Liver (tissue), 9 donors: ENCODE data around the gene MSH3. TPM values are rescaled to one million over a fixed set of nuclear protein-coding genes. Genes with fewer than 3 reads are reported as not detected.

Experiments
- DNase-seq: peaks from one replicate; pipeline ENCODE4 v3.0.0-alpha.2; 2017; ENCODE audit warnings: low spot score
- H3K27ac ChIP-seq, 2 donors: one replicate each; pipeline ENCODE4 v1.7.0; 2013; ENCODE audit warnings: inconsistent platforms in 2 of 2, low read length in 2 of 2, control low read depth in 1 of 2, low read depth in 1 of 2, mild to moderate bottlenecking in 1 of 2
- H3K27me3 ChIP-seq, 4 donors: one replicate each; pipeline versions ENCODE4 v1.6.1 to v1.7.0; 2013; ENCODE audit warnings: low read length in 3 of 4, inconsistent platforms in 1 of 4, mild to moderate bottlenecking in 1 of 4, moderate library complexity in 1 of 4; ENCODE audit not compliant: control insufficient read depth in 4 of 4, insufficient read depth in 4 of 4
- H3K36me3 ChIP-seq, 4 donors: one replicate each; pipeline versions ENCODE4 v1.6.1 to v1.7.0; 2013; ENCODE audit warnings: low read length in 3 of 4, mild to moderate bottlenecking in 3 of 4, low read depth in 1 of 4, moderate library complexity in 1 of 4; ENCODE audit not compliant: control insufficient read depth in 4 of 4, insufficient read depth in 3 of 4
- H3K4me1 ChIP-seq, 4 donors: one replicate each; pipeline versions ENCODE4 v1.6.1 to v1.7.0; 2013; ENCODE audit warnings: low read length in 3 of 4, mild to moderate bottlenecking in 3 of 4, moderate library complexity in 1 of 4; ENCODE audit not compliant: control insufficient read depth in 4 of 4, insufficient read depth in 4 of 4
- H3K4me3 ChIP-seq, 3 donors: one replicate each; pipeline versions ENCODE4 v1.6.1 to v1.7.0; 2013; ENCODE audit warnings: low read length in 3 of 3, control low read depth in 1 of 3, low read depth in 1 of 3, mild to moderate bottlenecking in 1 of 3
- H3K9ac ChIP-seq, 2 donors: one replicate each; pipeline ENCODE4 v1.7.0; 2013; ENCODE audit warnings: low read length in 2 of 2, mild to moderate bottlenecking in 2 of 2, moderate library complexity in 2 of 2, control low read depth in 1 of 2, low read depth in 1 of 2
- H3K9me3 ChIP-seq, 4 donors: one replicate each; pipeline versions ENCODE4 v1.6.1 to v1.7.0; 2013; ENCODE audit warnings: low read length in 3 of 4; ENCODE audit not compliant: control insufficient read depth in 4 of 4
- CTCF ChIP-seq: fragments of 150-350 bp; IDR thresholded peaks from 2 replicates; pipeline ENCODE4 v1.5.1; 2017; ENCODE audit warnings: improper control_type of control experiment, low read depth, low read length; ENCODE audit not compliant: missing input control
- EGR1 ChIP-seq, 2 donors: IDR thresholded peaks; 2 replicates each; pipeline ENCODE4 v1.6.1; 2016 to 2018; ENCODE audit warnings: antibody characterized with exemption in 2 of 2, low read depth in 2 of 2
- FOXA1 ChIP-seq: IDR thresholded peaks from 2 replicates; pipeline ENCODE4 v1.6.1; 2016; ENCODE audit warnings: antibody characterized with exemption
- FOXA2 ChIP-seq: IDR thresholded peaks from 2 replicates; pipeline ENCODE4 v1.6.1; 2016; ENCODE audit warnings: antibody characterized with exemption
- GABPA ChIP-seq, 2 donors: IDR thresholded peaks in 1 of 2; conservative IDR thresholded peaks in 1 of 2; 2 replicates each; pipeline ENCODE4 v1.6.1; 2016; ENCODE audit warnings: antibody characterized with exemption in 2 of 2, mild to moderate bottlenecking in 1 of 2, moderate library complexity in 1 of 2
- HNF4A ChIP-seq, 2 donors: conservative IDR thresholded peaks; 2 replicates each; pipeline ENCODE4 v1.6.1; 2016; ENCODE audit warnings: antibody characterized with exemption in 2 of 2, mild to moderate bottlenecking in 2 of 2
- HNF4G ChIP-seq: IDR thresholded peaks from 2 replicates; pipeline ENCODE4 v1.6.1; 2016; ENCODE audit warnings: antibody characterized with exemption
- JUND ChIP-seq, 2 donors: IDR thresholded peaks; 2 replicates each; pipeline ENCODE4 v1.6.1; 2016; ENCODE audit warnings: antibody characterized with exemption in 2 of 2
- MAX ChIP-seq: IDR thresholded peaks from 2 replicates; pipeline ENCODE4 v1.6.1; 2016; ENCODE audit warnings: antibody characterized with exemption
- NR2F2 ChIP-seq: IDR thresholded peaks from 2 replicates; pipeline ENCODE4 v1.6.1; 2016; ENCODE audit warnings: antibody characterized with exemption
- RAD21 ChIP-seq, 2 donors: IDR thresholded peaks; 2 replicates each; pipeline ENCODE4 v1.6.1; 2016; ENCODE audit warnings: antibody characterized with exemption in 2 of 2, mild to moderate bottlenecking in 2 of 2
- RXRA ChIP-seq, 2 donors: IDR thresholded peaks; 2 replicates each; pipeline ENCODE4 v1.6.1; 2017 to 2018; ENCODE audit warnings: antibody characterized with exemption in 2 of 2, mild to moderate bottlenecking in 1 of 2
- SP1 ChIP-seq: IDR thresholded peaks from 2 replicates; pipeline ENCODE4 v1.6.1; 2018; ENCODE audit warnings: antibody characterized with exemption, mild to moderate bottlenecking
- TAF1 ChIP-seq: conservative IDR thresholded peaks from 2 replicates; pipeline ENCODE4 v1.6.1; 2016; ENCODE audit warnings: antibody characterized with exemption, mild to moderate bottlenecking
- YY1 ChIP-seq: IDR thresholded peaks from 2 replicates; pipeline ENCODE4 v1.6.1; 2016; ENCODE audit warnings: antibody characterized with exemption, mild to moderate bottlenecking
- WGBS: extraction: QIAGEN DNeasy Blood & Tissue Kit; methylation state at CpG from one replicate; pipeline ENCODE4 v1.1.7; 2013; 5-methylcytosine and 5-hydroxymethylcytosine counted together
- polyA plus RNA-seq, 2 donors: library from polyadenylated mRNA; stranded (reverse) in 1 of 2; unstranded in 1 of 2; fragments of 200-250 nt in 1 of 2; fragments of >200 nt in 1 of 2; fragmentation: Nextera tagmentation in 1 of 2; extraction: Ambion mirVana in 1 of 2; gene quantifications; one replicate each; pipeline versions ENCODE4 v1.2.1 to v1.2.3, GENCODE V29; 2013 to 2015
- total RNA-seq, 2 donors: library from RNA; depleted of rRNA; stranded (reverse); fragments of >200 nt; gene quantifications; one replicate each; pipeline ENCODE4 v1.2.3, GENCODE V29; 2014
- TF ChIP-seq, protein P1 (sequence below): IDR thresholded peaks from 2 replicates; pipeline ENCODE4 v1.6.1; 2016; ENCODE audit warnings: antibody characterized with exemption, mild to moderate bottlenecking
- TF ChIP-seq, protein P2 (sequence below): IDR thresholded peaks from 2 replicates; pipeline ENCODE4 v1.6.1; 2016; ENCODE audit warnings: antibody characterized with exemption
- TF ChIP-seq, protein P3 (sequence below): IDR thresholded peaks from 2 replicates; pipeline ENCODE4 v1.6.1; 2016; ENCODE audit warnings: antibody characterized with exemption
- donor health status: healthy.
- donor health status: healthy.
- donor health status: healthy.
- donor health status: healthy.
- donor health status: healthy.

Gene MSH3
- total and polyA plus RNA-seq, 4 donors: 3.0 to 19.1 (median 7.9) TPM

- H3K4me1 ChIP-seq: peaks cover 2 to 11% (median 5%) of the 10 kb centered on the region in 4 donors
- peaks cover 0 to 1% (median 0%) of the 10 kb centered on the region in 4 donors for H3K36me3 ChIP-seq
- H3K27ac ChIP-seq: no peak overlapping the region
- H3K27me3 ChIP-seq: no peaks in the 10 kb centered on the region
- no peaks in the 10 kb centered on the region for H3K9me3 ChIP-seq
- WGBS: 89% methylated on average over 5 of the region's 5 CpGs
- no peak for TF ChIP-seq TAF1
- no peak for TF ChIP-seq JUND (IDR thresholded peaks at IDR 0.05)
- no peak for TF ChIP-seq HNF4G
- TF ChIP-seq RXRA (IDR thresholded peaks at IDR 0.05): no peak
- H3K4me3 ChIP-seq: no peak overlapping the region
- no peak for DNase-seq
- no peak overlapping the region for H3K9ac ChIP-seq
Measured at GRCh38 chr5:80703747-80704146, 49.3 kb downstream of the MSH3 start.

GRCh38 chr5:80704221-80704620 is 49.8 kb downstream of the MSH3 start:
- Histone ChIP-seq H3K9ac (no peak overlapping the region), H3K4me1 (peaks cover 2 to 11% (median 5%) of the 10 kb centered on the region in 4 donors), H3K27me3 (no peaks in the 10 kb centered on the region), H3K9me3 (no peaks in the 10 kb centered on the region), H3K36me3 (peaks cover 0 to 3% (median under 1%) of the 10 kb centered on the region in 4 donors), H3K4me3 (no peak overlapping the region), H3K27ac (no peak overlapping the region)
- no peak for TF ChIP-seq EGR1 (IDR thresholded peaks at IDR 0.05; ENCODE audit: low read depth in 2 of 2)
- no peak for DNase-seq
- 96% methylated on average over 1 of the region's 1 CpG for WGBS

DNA sequence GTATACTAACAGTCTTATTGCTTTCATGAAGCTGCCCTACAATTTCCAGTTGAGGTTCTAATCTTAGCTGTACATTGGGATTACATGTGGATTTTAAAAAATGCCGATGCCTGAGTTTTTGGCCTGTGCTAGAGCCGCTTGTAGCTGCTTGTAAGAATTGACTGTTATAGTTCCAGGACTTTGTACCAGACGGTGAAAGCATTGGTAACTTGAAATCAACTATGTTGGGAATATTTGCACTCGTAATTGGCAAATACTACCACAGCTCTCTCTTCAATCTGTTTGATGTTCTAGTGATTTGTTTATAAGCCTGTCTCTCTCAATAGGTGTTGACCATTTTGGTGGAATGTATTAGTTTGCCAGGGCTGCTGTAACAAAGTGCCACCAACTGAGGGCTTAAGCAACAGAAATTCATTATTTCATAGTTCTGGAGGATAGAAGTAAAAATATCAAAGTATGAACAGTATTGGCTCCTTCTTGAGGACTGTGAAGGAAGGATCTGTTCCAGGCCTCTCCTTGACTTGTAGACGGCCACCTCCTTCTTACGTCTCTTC is 50.8 kb downstream of the MSH3 start:
- Histone ChIP-seq H3K4me3 (no peak overlapping the region), H3K27me3 (no peaks in the 10 kb centered on the region), H3K36me3 (peaks cover 0 to 3% (median 2%) of the 10 kb centered on the region in 4 donors), H3K27ac (no peak overlapping the region), H3K9me3 (no peaks in the 10 kb centered on the region), H3K4me1 (peaks cover 2 to 11% (median 5%) of the 10 kb centered on the region in 4 donors), H3K9ac (no peak overlapping the region)
- peak; percentile 78 for TF ChIP-seq HNF4G
- no peak for TF ChIP-seq GABPA (IDR thresholded peaks at IDR 0.05 in 1 of 2, conservative IDR thresholded peaks at IDR 0.05 in 1 of 2)
- TF ChIP-seq, protein P1, sequence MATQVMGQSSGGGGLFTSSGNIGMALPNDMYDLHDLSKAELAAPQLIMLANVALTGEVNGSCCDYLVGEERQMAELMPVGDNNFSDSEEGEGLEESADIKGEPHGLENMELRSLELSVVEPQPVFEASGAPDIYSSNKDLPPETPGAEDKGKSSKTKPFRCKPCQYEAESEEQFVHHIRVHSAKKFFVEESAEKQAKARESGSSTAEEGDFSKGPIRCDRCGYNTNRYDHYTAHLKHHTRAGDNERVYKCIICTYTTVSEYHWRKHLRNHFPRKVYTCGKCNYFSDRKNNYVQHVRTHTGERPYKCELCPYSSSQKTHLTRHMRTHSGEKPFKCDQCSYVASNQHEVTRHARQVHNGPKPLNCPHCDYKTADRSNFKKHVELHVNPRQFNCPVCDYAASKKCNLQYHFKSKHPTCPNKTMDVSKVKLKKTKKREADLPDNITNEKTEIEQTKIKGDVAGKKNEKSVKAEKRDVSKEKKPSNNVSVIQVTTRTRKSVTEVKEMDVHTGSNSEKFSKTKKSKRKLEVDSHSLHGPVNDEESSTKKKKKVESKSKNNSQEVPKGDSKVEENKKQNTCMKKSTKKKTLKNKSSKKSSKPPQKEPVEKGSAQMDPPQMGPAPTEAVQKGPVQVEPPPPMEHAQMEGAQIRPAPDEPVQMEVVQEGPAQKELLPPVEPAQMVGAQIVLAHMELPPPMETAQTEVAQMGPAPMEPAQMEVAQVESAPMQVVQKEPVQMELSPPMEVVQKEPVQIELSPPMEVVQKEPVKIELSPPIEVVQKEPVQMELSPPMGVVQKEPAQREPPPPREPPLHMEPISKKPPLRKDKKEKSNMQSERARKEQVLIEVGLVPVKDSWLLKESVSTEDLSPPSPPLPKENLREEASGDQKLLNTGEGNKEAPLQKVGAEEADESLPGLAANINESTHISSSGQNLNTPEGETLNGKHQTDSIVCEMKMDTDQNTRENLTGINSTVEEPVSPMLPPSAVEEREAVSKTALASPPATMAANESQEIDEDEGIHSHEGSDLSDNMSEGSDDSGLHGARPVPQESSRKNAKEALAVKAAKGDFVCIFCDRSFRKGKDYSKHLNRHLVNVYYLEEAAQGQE: no peak
- TF ChIP-seq SP1: peak; percentile 85
- TF ChIP-seq, protein P2, sequence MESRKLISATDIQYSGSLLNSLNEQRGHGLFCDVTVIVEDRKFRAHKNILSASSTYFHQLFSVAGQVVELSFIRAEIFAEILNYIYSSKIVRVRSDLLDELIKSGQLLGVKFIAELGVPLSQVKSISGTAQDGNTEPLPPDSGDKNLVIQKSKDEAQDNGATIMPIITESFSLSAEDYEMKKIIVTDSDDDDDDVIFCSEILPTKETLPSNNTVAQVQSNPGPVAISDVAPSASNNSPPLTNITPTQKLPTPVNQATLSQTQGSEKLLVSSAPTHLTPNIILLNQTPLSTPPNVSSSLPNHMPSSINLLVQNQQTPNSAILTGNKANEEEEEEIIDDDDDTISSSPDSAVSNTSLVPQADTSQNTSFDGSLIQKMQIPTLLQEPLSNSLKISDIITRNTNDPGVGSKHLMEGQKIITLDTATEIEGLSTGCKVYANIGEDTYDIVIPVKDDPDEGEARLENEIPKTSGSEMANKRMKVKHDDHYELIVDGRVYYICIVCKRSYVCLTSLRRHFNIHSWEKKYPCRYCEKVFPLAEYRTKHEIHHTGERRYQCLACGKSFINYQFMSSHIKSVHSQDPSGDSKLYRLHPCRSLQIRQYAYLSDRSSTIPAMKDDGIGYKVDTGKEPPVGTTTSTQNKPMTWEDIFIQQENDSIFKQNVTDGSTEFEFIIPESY: peak; percentile 56
- no peak for TF ChIP-seq EGR1 (IDR thresholded peaks at IDR 0.05; ENCODE audit: low read depth in 2 of 2)
- no peak for TF ChIP-seq TAF1
- TF ChIP-seq CTCF: no peak
- peak; percentile 40 for TF ChIP-seq YY1
- peak; percentile 25 to 36 for TF ChIP-seq JUND (IDR thresholded peaks at IDR 0.05)
- TF ChIP-seq MAX: peak; percentile 12
- no peak for TF ChIP-seq FOXA1
- peak; percentile 90 to 94 for TF ChIP-seq HNF4A (conservative IDR thresholded peaks at IDR 0.05)
- peak in 1 of 2 donors; percentile 41 for TF ChIP-seq RXRA (IDR thresholded peaks at IDR 0.05)
- no peak for TF ChIP-seq FOXA2
- TF ChIP-seq RAD21 (IDR thresholded peaks at IDR 0.05): peak; percentile 13 to 22
- TF ChIP-seq, protein P3, sequence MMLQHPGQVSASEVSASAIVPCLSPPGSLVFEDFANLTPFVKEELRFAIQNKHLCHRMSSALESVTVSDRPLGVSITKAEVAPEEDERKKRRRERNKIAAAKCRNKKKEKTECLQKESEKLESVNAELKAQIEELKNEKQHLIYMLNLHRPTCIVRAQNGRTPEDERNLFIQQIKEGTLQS: no peak
- TF ChIP-seq NR2F2: no peak
- 55% methylated on average over 6 of the region's 6 CpGs for WGBS
- no peak for DNase-seq
